ENCODE results near the gene EEIG2.

DNA sequence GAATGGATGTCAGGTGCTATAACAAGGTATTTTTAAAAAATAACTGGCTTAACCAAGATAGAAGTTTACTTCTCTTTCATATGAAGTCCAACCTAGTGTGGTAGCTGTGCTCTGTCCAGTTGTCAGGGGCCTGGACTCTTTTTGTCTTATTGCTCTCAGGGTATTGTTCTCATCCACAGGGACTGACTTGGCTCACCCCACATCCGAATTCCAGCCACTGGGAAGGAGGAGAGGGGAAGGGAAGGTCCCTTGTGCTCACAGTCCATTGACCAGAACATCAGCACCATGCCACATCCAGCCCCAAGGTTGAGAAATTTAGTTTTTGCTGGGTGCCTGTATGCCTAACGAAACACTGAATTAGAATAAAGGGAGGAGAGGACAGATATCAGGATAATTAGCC, 8.7 kb downstream of the EEIG2 start:
- TF ChIP-seq, protein P1, sequence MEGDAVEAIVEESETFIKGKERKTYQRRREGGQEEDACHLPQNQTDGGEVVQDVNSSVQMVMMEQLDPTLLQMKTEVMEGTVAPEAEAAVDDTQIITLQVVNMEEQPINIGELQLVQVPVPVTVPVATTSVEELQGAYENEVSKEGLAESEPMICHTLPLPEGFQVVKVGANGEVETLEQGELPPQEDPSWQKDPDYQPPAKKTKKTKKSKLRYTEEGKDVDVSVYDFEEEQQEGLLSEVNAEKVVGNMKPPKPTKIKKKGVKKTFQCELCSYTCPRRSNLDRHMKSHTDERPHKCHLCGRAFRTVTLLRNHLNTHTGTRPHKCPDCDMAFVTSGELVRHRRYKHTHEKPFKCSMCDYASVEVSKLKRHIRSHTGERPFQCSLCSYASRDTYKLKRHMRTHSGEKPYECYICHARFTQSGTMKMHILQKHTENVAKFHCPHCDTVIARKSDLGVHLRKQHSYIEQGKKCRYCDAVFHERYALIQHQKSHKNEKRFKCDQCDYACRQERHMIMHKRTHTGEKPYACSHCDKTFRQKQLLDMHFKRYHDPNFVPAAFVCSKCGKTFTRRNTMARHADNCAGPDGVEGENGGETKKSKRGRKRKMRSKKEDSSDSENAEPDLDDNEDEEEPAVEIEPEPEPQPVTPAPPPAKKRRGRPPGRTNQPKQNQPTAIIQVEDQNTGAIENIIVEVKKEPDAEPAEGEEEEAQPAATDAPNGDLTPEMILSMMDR (IDR thresholded peaks at IDR 0.05) = no peak
- TF ChIP-seq POLR2A (IDR thresholded peaks at IDR 0.05) = no peak

Measured in adrenal gland (tissue), 5 donors.